Suppressor macrophage treated with lipopolysaccharide for 4 hours (primary cell): Measurements from ENCODE around the gene CACNA1B.

Source experiments
- DNase-seq: peaks from one replicate; pipeline ENCODE4 v3.0.0-alpha.2; 2020

CACNA1B gene

DNA sequence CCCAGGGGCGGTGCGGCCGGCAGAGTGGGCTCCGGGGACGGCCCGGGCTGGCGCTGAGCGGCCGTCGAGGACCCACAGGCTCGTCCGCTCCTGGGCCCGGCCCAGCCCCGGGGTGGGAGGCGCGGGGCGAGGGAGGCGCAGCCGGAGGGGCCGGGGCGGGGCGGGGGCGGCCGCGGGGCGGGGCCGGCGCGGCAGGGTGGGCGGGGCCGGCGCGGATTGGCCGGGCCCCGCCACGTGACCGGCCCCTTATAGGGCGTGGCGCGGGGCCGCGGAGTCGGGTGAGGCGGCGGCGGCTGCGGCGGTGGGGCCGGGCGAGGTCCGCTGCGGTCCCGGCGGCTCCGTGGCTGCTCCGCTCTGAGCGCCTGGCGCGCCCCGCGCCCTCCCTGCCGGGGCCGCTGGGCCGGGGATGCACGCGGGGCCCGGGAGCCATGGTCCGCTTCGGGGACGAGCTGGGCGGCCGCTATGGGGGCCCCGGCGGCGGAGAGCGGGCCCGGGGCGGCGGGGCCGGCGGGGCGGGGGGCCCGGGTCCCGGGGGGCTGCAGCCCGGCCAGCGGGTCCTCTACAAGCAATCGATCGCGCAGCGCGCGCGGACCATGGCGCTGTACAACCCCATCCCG is at the start of gene CACNA1B:
Gene CACNA1B (plus strand): TSS at position 277 of the 617 bp plus-strand sequence. CDS start 152 bp downstream, at position 429.
- DNase-seq = peak; percentile 6

DNA sequence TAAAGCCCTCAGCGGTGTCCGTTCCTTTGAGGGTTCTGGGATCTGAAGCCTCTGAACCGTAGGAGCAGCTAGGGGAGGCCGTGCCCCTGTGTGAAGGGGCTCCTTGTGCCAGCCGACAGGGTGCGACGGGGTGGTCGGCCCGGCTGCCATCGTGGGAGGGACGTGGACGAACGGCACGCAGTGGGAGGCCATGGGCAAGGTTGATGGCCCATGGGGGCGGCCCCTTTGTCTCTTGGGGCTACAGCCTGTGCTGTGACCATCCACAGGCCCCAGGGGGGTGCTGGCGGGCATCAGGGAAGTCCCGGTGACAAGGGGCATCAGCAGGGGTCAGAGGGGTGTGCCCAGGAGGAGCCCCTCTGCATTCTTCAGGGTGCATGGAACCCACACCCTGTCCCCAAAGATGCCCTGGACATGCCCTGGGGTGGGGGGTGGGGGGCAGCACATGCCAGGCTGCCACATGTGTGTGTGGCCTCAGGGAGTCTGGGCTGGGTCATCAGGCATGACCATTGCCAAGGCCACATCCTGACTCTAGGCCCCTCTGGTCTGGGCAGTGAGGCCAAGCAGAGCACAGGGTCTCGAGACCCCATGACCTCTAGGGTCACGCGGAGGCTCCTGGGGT is 49.6 kb upstream of the CACNA1B start:
- DNase-seq = no peak

DNA sequence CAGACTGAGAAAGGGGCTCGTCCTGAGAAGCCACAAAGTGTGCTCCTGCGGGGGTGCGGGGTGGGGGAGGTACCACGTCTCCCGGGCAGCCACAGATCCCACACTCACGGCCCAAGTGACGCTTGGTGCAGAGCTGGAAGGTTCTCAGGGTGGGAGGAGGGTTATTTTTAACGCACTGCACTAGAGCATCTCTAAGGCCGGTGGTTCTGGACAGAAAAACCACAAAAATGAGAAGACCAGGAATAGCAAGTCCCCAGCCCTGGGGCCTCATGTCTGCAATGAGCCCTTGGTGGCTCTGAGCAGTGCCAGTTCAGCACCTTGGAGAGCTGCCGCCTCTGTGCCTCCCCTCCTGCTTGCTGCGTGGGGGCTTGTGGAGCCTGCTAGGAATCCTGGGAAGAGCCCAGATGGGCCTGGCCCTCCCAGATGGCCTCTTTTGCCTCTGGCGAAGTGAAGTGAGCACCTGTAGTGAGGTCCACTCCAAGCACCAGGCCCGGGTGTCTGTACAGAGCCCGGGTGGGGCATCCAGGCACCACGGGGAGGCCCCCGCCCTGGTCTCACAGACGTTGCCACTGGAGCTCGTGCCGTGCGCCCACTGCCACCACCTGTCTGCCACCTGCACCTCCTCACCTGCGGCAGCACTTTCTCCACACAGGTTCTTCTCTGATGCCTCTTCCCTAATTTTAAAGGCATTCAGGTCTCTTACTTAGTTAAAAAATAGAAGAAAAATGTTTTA is 48.9 kb upstream of the CACNA1B start:
- no peak for DNase-seq

DNA sequence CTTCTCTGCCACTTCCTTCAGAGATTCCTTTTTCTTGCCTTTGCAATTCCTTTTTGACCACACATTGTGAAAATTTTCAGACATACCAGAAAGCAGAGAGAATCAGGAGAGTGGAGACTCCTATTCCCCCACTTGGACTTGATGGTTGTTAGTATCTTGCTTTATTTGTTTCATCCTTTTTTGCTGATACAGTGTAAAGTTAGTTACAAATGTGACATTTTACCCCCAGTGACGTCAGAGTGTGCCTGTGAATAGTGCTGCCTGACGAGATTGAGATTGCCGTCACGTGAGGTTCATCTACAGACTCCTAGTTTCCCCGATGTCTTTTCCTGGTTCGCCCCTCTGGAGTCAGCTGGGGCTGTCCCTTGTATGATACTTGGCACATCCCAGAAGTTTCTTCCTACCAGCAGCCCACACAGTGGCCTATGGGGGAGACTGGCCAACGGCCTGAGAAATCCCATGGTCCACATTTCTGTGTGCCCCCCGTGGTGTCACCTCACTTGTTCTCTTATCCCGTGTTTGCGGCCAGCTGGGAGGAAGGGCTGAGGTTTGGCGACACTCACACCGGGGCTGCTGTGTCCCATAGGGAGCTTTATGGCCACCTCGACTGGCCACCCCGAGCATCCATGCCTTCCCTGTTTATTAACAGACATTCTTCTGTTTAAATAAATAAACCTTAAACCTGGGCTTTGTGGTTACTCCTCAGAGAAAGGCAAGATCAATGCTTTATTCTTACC is 48.2 kb upstream of the CACNA1B start:
- DNase-seq = no peak

DNA sequence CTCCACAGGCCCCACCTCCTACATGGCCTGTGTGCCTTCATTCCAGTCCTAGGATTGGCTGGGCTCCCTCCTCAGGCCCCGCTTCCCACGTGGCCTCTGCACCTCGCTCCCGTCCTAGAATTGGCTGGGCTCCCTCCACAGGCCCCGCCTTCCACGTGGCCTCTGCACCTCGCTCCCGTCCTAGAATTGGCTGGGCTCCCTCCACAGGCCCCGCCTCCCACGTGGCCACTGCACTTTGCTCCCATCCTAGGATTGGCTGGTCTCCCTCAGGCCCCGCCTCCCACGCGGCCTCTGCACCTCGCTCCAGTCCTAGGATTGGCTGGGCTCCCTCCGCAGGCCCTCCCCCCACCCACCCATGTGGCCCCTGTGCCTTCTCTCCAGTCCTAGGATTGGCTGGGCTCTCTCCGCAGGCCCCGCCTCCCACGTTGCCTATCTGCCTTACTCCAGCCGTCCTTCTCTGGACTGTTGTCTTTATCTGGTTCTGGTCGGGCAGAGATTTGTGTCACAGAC is 45.3 kb upstream of the CACNA1B start:
- DNase-seq = no peak

DNA sequence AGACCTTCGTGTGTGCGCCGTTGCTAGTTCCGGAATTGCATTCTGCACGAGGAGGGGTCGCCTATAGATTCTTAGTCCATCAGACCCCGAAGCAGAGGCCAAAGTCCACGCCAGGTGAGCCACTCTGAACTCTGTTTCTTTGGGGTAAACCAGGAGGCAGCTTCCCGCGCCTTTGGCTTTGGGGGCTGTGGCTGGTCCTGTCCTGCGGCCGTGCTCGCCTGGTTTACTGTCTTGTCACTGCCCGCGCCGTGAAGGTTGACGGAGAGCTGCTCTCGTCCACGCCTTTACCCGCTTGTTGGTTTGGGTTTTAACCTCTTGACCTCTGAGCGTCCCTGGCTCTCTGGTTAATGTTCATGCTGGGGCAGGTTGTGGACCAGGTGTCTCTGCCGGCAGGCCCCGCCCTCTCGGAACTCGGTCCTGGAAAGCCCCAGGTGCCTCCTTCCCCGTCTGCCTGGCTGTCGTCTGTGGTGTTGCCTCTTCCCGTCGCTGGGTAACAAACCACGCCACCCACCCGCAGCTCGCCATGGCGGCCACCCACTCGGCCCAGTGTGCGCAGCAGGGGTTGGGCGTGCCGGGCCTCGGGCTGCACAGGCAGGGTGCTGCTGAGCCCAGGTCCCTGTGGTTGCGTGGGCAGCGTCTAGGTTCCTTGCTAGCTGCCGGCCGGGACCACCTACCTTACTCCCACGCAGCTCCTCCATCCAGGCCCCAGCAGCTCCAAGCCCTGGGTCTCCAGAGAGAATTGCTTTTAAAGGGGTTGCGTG is 44.6 kb upstream of the CACNA1B start:
- no peak for DNase-seq

DNA sequence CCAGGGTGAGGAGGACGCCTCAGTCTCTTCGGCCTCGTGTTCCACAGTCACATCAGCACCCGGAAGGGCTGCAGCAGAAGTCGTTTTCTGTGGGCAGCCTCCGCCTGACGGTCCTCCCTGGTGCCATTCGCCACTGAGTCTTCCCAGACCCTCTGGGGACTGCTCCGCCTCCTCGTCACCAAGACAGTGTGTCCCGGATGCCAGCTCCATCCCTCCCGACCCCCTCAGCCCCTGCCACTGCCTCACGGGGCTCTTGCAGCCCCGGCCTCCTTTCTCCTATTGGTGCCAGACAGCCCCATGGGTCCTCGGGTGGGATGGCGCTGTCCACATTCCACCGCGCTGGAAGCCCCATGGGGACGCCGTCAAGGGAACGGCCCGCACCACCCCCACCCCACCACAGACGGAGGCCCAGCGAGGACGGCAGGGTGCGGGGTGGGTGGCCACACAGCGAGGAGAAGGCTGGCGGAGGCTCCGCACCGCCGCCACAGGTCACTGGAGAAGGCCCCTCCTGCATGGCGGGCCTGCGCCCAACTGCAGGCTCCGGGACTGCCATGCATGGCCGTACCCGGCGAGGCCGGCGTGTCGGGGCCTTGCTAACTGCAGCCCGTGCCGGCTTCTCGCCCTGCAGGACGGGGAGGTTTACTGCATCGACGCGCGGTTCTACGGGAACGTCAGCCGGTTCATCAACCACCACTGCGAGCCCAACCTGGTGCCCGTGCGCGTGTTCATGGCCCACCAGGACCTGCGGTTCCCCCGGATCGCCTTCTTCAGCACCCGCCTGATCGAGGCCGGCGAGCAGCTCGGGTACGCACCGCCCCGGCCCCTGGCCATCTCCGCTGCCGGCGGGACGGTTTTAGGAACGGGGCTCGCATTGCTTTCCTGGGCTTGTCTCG is 43.6 kb upstream of the CACNA1B start:
- no peak for DNase-seq

DNA sequence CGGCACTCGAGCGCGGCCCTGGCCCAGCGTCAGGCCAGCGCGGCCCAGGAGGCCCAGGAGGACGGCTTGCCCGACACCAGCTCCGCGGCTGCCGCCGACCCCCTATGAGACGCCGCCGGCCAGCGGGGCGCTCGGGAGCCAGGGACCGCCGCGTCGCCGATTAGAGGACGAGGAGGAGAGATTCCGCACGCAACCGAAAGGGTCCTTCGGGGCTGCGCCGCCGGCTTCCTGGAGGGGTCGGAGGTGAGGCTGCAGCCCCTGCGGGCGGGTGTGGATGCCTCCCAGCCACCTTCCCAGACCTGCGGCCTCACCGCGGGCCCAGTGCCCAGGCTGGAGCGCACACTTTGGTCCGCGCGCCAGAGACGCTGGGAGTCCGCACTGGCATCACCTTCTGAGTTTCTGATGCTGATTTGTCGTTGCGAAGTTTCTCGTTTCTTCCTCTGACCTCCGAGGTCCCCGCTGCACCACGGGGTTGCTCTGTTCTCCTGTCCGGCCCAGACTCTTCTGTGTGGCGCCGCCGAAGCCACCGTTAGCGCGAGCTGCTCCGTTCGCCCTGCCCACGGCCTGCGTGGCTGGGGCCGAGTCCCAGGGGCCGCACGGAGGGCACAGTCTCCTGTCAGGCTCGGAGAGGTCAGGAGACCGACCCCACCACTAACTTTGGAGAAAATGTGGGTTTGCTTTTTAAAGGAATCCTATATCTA is 42.6 kb upstream of the CACNA1B start:
- no peak for DNase-seq

DNA sequence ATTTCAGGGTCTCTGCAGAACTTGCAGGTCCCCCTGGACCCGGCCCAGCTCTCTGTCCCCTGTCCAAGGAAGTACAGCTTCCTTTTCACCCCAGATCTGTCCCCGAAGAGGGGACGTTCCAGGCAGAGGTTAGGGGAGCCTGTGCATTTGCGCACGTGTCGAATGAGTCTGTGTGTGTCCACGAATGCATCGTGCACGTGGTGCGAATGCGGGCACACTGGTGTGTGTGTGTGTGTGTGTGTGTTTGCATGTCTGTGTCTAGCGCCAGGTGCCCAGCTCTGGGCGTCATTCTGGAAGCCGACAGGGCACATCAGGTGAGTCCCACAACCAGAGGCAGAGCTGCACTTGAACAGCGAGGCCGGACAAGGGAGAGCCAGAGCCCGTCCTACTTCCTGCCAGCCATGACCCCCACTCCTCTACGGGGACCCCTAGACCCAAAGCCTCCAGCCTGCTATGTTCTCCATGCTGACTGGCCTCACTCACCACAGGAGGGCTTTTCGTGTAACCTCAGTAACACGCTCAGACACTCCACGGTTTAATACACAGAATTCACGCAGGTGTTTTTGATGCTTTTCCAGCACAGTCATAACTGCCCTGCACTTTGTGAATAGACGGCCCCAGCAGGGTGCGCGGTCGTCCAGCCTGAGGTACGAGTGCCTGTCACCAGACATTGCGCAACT is 41.3 kb upstream of the CACNA1B start:
- DNase-seq = no peak

DNA sequence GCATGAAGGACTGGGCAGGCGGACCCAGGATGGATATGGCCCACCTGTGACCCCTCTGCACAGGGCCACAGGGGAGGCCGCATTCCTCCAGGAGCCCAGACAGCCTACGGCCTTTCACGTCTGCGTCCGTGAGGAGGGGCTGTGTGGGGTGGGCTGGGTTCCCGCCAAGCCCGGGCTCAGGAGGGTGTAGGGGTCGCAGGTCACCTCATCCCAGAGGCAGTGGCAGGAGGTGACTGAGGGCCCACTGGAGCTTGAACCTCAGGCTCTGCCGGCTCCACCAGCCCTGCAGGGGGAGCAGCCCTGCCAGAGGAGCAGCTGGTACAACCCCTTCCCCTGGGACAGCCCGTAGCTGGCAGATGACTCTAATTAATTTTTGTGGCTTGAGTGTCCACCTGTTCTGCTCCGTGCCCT is 40.7 kb upstream of the CACNA1B start:
- no peak for DNase-seq

DNA sequence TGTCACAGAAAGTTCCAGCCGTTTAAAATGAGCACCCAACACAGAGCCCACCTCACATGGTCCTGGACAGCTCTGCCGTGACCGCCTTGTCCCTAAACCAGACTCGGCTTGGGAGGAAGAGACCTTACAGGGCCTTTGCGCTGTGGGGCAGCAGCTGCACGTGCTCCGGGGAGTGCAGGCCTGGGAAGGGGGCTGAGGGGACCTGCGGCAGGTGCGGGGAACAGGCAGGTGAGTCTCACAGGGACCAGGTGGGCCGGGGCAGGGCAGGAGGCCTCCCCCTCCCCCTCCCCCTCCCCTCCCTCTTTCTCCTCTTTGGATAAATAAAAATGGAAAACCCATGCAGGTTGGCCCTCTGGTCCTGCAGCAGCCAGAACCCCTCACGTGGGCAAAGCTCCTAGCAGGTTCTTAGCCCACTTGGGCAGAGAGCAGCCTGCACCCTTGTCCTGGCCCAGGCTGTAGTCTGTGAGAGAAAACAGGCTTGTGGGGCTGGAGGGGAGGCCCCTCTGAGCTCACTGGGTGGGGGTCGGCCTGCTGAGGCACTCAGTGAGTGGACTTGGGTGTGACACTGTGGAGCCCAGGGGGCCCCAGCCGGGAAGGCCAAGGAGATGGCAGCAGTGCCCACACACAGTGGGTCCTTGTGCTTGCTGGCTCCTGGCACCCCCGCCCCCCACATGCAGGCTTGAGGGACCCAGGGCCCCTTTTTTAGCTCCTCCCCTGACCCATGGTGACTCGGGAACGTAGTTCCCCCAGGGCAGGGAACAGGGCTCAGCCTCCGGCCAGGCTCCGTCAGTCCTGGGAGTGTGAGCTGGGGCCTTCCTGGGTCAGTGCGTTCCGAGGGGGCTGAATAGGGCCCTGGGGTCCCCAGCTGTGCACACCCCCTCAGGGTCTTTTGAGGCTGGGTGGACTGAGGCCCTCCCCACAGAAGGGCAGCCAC is 40.0 kb upstream of the CACNA1B start:
- no peak for DNase-seq

DNA sequence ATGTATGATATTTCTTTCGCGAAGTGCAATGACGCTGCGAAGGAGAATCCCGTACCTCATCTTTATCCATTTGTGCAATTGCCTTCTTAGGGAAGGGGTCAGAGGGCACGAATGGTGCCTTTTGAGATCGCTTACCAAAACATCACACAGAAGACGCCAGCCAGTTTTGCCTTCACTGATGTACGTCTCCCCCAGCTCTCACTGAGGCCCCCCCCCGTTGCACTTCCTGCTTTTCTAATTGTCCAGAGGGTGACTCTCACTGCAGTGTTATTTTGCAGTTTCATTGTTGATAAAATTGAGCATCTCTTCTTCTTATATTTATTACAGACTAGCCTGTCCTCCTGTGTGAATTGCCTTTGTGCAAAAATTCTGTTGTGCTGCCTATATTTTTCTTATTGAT is 39.0 kb upstream of the CACNA1B start:
- no peak for DNase-seq

DNA sequence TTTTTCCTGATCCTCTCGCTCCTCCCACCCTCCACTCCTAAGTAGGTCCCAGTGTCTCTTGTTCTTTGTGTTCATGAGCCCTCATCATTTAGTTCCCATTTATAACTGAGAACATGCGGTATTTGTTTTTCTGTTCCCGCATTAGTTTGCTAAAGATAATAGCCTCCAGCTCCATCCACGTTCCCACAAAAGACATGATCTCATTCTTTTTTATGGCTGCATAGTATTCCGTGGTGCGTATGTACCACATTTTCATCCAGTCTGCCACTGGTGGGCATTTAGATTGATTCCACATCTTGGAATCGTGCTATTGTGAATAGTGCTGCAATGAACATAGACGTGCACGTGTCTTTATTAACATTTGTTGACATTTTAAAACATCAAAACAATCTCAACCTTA is 34.2 kb upstream of the CACNA1B start:
- no peak for DNase-seq

DNA sequence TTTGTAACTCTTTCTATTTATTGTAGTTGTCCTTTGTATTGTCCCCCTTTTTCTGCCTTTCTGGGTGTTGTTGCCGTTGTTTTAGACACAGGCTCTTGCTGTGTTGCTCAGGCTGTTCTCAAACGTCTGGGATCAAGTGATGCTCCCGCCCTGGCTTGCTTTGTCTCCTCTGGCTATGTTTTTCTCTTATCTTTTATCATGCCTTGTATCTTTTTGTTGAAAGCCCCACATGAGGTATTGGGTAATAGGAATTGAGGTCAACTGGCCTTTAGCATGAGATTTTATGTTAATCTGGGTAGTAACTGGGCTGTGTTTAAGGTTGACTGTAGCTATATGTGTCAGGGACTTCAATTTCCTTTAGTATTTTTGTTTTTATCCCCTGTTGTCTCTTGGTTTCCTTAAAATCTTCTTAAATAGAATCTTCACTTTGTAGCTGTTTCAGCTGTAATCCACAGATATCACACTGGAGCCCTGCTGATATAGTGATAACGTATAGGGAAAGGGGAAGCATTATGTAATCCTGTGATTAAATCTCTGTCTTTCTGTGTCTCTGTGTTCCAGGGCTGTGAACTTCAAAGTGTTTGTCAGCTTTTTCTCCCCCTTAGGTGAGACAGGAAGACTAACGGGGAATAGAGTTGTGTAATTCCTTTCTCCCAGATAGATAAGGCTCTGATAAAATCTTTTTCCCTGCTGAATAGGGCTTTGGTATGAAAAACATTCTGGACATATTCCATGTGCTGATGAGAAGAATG is 25.9 kb upstream of the CACNA1B start:
- DNase-seq = no peak

DNA sequence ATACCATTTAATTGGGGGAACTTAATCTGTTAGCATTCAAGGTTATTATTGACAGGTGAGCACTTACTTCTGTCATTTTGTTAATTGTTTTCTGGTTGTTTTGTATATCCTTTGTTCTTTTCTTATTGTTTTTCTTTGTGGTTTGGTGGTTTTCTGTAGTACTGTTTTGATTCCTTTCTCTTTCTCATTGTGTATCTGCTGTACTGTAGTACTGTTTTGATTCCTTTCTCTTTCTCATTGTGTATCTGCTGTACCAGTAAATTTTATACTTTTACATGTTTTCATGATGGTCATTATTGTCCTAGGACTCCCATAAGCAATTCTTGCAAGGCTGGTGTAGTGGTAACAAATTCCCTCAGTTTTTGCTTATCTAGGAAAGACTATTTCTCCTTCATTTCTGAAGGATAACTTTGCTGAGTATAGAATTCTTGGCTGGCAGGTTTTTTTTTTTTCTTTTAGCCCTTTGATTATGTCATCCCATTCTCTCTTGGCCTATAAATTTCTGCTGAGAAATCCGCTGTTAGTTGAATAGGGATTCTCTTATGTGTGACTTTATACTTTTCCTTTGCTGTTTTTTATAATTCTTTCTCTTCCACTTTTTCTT is 24.1 kb upstream of the CACNA1B start:
- no peak for DNase-seq

DNA sequence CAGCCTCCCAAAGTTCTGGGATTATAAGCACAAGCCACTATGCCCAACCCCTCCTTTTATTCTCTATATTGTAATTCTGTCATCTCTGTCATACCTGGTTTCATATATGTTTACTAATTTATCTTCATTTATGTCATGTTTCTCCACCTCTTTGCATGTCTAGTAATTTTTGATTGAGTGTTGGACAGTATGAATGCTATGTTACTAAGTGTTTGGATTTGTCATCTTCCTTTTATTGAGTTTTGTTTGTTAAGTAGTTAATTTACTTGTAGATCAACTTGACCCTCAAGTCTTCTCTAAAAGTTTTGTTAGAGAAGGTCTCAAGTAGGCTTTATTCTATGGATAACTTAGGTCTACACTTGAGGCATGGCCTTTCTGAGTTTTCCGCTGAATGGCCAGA is 17.2 kb upstream of the CACNA1B start:
- DNase-seq = no peak

DNA sequence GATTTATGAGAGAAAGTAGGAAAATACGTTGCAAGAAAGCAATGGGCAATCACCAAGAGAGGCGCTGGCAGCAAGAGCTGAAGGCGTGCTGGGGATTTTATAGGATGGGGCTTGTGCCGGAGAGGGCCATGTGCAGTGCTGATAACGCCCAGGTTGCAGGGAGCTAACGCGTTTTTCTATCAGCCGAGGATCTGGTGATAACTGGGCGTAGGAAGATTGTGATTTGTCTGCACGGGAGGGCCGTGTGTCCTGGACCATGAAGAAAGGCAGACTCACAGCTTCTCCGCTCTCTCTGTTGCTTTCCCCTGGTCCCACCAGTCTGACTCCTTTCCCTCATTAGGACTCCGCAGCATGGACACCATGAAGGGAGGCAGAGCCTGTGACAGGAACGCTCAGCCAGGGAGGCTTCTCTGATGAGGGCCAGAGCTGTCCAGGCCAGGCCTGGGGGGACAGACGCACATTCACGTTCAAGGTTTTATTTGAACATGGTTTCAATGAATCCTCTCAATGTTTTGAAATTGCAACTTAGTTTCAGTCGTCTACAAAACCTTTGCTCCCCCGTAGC is 11.9 kb upstream of the CACNA1B start:
- DNase-seq = no peak
